ENCODE results near the gene OSBPL2.

The OSBPL2 gene

DNA sequence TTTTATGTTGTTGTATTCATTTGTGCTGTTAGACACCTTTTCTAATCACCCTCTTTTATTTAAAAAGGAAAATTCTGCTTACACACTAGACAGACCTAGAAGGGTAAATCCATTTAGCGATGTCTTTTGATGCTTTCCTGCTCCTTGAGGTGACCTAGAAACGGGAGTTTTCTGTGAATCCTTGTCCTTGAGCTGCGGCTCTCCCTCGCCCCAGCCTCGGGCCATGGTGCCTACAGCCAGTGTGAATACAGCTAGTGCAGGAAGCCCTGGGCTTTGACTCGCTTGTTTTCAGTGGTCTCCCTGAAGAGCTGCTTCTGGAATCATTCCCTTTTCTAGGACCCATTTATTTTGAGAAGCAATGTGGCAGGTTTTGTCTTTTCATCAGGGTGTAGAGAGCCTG is 46.8 kb downstream of the OSBPL2 start:
- no peak for DNase-seq (ENCODE audit: low read depth)

DNA sequence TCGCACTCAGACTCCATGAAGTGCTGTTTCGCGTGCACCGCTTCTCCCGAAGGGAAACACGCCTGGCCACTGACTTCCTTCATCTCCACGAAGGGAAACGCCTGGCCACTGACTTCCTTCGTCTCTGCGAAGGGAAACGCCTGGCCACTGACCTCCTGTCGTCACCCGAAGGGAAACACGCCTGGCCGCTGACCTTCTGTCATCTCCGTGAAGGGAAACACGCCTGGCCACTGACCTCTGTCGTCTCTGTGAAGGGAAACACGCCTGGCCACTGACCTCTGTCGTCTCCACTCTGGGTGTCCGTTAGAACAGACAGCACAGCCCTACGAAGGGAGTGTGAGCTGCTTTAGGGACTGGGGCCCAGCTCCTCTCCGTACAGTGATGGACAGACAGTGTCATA is 47.4 kb downstream of the OSBPL2 start:
- DNase-seq (ENCODE audit: low read depth), result no peak

- no peak for DNase-seq (ENCODE audit: low read depth)
Measured at GRCh38 chr20:62286493-62287064, 48.3 kb downstream of the OSBPL2 start.

DNA sequence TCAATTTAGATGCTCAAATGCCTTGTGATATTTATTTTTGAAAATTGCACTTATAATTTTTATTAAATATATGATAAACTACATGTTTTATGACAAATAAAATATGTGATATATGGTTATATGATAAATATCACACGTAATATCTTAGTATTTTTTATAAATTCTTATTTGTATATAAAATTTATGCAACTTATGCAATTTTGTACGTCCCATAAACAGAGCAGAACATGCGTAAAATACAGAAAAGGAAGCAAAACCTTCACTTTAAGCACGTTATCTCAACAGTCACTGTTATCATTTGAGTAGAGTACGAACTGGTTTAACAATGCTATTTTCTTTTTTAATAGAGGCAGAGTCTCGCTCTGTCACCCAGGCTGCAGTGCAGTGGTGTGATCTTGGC is 48.8 kb downstream of the OSBPL2 start:
- DNase-seq (ENCODE audit: low read depth), result no peak

DNA sequence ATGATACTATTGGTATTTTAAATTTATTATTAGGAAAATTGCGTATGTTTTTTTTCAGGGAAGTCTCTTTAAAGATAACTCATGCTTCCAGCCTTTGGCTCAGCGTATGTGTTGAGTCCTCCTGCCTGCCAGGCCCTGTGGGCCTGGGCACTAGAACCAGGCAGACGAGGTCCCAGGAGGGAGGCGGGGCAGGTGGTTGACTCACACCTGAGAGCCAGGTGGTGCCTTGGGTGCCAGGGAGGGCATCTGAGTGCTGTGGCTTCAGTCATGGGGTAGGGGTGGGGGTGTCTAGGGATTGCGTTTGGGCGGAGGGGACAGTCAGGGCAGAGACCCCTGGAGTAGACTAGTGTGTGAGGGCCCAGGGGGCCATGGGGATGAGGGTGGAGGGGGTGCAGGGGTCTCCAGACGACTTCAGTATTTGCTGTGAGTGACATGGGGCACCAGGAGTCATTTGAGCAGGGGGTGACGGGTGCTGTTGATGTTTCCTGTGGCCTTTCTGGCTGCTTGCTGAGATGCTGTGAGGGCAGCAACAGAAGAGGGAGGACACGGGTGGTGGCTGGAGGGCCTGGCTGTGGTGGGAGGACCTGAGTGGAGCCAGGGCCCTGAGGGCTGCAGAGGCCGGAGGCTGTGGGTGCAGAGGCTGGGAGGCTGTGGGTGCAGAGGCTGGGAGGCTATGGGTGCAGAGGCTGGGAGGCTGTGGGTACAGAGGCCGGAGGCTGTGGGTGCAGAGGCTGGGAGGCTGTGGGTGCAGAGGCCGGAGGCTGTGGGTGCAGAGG is 49.6 kb downstream of the OSBPL2 start:
- DNase-seq (ENCODE audit: low read depth), result no peak

GRCh38 chr20:62288535-62289105 is 50.3 kb downstream of the OSBPL2 start:
- no peak for DNase-seq (ENCODE audit: low read depth)

DNA sequence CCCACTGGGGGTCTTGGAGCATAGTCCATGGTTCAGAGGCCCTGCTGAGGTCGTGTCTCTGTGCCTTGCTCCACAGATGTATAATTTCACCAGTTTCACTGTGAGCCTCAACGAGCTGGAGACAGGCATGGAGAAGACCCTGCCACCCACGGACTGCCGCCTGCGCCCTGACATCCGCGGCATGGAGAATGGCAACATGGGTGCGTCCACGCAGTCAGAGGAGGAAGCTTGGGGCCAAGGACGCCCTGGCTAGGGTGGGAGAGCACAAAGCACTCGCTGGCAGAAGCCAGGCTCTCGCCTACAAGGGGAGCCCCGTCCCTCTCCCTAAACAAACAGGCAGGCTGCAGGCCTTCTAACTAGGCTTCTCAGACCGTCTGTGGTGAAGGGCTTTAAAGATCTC is 50.8 kb downstream of the OSBPL2 start:
- no peak for DNase-seq (ENCODE audit: low read depth)

DNA sequence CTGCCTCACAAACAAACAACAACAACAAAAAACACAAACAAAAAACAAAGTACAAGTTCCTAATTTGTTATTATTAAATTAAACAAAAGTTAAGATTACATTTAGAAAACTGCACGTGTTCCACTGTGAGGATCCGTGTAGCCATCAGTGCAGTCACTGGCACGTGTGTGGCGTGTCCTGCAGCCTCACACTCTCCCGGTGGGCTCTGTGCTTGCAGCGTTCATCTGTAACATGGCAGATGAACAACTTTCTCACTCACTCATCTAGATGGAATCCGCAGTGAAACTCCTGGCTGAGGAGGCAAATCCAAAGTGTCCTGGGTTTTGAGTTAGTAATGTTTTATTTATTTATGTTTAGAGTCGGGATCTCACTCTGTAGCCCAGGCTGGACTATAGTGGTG is 51.6 kb downstream of the OSBPL2 start:
- DNase-seq (ENCODE audit: low read depth), result no peak

- no peak for DNase-seq (ENCODE audit: low read depth)
Measured at GRCh38 chr20:62291251-62292066, 53.1 kb downstream of the OSBPL2 start.

DNA sequence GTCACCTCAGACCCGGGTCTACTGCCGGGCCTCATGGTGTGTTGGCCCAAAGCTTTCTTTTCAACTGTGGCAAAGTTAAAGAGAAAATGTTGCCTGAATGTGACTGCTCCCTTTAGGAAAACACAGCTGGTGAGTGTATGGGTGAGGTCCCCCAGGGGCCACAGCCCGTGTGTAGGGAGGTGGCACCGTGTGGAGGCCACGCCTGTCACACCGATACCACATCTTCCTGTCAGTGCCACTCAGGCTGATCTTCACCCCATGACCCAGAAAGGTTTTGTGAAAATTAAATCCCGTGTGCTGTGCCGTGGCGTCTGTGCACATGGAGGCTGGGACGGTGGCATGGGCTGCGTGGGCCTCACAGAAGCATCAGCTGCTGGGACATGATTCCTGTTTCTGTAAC is 53.8 kb downstream of the OSBPL2 start:
- no peak for DNase-seq (ENCODE audit: low read depth)

DNA sequence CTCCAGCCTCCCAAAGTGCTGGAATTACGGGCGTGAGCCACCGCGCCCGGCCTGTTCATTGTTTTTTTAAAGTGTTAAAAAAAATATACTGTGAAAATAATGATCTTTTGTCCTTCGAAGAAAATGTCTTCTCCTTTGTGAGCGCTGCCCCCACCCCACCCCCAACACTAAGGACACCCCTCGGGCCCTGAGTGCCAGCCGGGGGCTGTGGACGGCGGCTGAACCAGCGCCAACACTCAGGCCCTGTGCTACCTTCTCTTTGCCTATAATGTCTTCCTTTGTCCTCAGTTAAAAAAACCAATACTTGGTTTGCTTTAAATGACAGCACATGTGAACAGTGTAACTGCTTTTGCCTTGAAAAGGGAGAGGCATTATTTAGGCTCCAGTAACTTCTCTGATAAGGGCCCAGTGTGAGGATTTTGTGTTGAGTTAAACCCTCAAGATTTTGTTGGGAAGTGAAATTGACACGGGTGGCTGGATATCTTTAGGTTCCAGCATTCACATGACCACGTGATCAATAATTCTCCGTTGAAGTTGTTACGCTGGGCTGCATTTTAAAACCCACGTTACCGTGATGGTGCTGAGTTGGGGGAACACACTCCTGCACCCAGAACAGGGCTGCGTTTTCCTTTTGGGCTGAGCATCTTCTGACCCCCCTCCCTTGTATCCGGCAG is 54.9 kb downstream of the OSBPL2 start:
- DNase-seq (ENCODE audit: low read depth), result no peak

GRCh38 chr20:62293946-62294345 is 55.6 kb downstream of the OSBPL2 start:
- no peak for DNase-seq (ENCODE audit: low read depth)

DNA sequence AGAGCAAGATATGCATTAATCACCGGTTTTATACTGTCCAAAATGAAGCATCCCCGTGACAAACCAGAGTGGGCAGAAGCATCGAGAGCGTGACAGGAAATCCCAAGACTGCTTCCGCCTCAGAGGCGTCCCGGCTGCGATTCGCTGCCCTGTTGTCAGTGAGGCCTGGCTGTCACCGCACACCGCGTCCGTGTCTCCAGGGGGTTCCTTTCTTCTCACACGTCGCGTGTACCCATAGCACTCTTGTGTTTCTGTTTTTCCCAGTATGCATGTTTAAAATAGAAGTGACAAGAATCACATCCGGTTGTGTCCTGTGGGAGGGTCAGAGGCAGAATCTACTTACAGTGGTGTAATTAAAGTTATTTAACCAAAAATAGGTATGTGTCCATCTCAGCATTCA is 56.2 kb downstream of the OSBPL2 start:
- no peak for DNase-seq (ENCODE audit: low read depth)

DNA sequence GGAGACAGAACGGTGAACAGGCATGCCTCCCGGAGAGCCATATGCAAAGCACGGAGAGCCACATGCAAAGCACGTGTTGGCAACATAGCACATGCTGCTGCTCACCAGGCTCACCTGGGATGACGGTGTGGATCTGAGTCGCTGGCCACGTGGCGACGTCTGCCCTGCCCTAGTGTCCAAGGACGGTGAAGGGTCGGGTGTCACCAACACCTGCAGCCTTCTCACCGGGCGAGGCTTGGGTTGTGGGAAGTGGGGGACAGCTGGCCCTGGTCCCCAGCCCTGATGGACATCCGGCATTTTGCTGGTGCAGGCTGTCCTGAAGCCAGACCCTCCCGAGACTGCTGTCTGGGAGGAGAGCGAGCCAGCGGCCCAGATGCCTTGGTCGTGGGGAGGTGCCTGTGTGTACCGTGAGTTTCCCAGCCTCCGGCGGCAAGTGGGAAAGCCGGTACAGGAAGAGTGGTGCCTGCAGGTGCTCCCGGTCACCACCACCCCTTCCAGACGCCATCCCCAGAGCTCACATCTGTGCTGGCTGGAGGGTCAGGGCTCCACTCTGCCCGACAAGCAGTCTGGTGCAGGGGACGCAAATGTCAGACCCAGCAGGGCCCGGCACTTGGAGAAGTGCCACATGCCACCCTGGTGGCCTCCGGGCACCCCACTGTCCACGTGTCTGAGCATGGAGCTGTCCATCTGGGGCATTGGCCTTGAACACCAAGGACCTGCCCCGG is 58.6 kb downstream of the OSBPL2 start:
- no peak for DNase-seq (ENCODE audit: low read depth)

GRCh38 chr20:62297449-62298227 is 59.3 kb downstream of the OSBPL2 start:
- no peak for DNase-seq (ENCODE audit: low read depth)

DNA sequence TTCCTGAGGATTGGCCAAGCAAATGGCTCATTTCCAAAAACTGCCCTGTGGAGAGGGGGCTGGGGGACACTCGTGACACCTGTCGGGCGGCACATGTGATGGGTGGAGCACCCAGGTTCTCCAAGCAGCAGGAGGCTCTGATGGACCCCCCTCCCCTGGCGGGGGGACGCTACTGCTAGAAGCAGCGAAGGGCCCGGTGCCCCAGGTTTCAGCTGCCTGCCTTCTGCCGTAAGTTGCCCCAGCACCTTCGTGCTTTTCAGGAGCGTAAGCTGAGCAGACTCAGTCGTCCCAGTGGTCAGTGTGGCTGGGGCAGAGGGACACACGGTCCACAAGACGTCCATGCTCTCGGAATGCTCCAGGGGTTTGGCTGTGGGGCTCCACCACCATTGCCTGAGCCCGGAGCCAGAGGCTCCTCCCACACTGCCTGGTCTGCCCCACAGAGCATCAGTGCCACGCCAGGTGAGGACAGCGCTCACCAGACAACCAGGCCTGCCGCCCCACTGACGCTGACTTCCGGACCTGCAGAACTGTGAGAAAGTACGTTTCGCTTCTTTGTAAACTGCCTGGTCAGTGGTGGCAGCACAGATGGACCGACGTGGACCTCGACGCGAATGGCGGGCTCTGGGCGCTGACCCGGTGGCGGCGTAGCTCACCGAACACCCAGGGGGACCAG is 60.4 kb downstream of the OSBPL2 start:
- no peak for DNase-seq (ENCODE audit: low read depth)

DNA sequence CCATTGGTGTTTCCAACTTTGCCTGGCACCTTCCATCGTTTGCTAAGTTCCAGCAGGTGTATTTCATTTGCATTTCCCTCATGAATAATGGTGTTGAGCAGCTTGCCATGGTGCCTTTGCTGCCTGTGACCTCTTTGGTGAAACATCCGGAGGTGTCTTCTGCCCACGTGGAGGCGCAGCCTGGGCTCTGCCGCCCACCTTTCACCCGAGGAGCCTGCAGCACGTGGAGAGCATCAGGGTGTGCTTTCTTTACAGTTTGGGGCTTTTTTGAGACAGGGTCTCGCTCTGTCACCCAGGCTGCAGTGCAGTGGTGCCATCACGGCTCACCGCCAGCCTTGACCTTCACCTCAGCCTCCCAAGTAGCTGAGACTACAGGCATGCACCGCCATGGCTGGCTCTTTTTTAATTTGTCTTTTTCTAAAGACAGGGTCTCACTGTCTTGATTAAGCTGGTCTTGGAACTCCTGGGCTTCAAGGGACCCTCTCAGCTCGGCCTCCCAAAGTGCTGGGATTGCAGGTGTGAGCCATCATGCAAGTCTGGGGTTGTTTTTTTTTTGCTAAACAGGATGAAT is 61.4 kb downstream of the OSBPL2 start:
- DNase-seq (ENCODE audit: low read depth), result no peak

GRCh38 chr20:62300319-62300718 is 62.0 kb downstream of the OSBPL2 start:
- no peak for DNase-seq (ENCODE audit: low read depth)

DNA sequence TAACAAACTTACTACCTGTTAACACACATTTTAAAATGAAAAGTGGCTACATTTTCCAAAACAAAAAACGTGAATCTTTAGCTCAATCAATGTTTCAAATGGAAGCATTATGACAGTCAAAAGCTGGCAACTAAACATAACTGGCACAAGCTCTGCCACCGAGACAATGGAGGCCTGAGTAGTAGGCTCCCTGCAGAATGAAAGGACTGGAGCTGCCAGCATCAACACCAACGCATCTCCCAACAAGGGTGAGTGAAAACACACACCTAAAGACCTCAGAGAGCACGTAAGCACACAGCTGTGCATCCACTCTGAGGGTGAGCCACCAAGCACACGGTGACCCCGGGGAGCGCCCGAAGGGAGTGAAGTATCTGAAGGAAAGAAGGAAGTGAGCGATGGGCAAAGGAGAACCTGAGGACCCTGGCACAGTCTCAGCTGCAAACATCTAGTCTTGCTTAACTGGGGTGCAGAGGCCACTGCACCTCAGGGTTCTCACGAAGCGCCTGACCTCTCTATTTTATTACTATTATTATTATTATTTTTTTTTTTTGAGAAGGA is 62.9 kb downstream of the OSBPL2 start:
- DNase-seq (ENCODE audit: low read depth), result no peak
